NCI-H524 treated with DMSO at 0.1 percent for 48 hours (cell line): ENCODE results near the gene ARHGAP22.

Experiments used
- DNase-seq: peaks from one replicate; lab custom pipeline; 2025; lab: John Stamatoyannopoulos, UW

The ARHGAP22 gene

DNA sequence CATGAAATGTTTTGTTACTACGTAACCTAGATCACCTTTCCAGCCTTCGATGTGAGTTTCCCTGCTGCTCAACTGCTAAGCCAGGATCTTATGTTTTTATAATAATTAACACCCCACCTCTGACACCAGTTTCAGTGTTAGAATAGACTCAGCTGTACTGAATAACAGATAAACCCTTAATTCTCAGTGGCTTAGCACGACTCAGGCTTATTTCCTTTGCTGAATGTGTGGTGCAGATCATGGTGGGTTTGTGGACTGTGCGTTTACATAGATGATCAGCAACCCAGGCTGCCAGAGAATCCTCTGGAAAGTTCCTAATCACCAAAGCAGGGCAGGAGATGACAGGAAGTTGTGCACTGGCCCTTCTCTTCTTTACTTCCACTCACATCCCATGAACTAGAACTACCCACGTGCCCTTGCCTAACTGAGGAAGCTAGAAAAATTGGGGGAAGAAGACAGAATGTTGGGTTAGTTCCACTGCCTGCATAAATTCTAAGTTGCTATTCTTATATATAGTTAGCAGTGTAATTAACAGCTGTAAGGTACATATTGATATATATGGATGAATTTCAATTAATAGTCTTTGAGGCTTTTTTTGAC, 186.6 kb downstream of the ARHGAP22 start:
- no peak for DNase-seq

DNA sequence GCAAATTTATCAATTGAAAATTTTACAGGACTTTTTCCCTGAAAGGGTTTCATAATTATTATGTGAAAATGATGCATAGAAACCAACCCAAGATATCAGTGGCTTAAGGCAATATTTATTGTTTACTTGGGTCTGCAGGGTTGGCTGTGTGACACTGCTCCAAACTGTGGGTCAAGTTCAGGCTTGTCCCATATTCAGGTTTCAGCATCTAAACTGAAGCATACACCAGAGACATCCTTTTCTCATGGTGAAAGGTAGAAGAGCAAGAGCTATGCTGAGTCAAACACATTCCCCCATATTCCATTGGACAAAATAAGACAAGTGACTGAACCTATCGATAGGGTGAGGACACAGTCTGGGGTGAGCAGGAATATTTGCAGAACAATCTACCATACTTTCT, 187.5 kb downstream of the ARHGAP22 start:
- DNase-seq, result no peak

DNA sequence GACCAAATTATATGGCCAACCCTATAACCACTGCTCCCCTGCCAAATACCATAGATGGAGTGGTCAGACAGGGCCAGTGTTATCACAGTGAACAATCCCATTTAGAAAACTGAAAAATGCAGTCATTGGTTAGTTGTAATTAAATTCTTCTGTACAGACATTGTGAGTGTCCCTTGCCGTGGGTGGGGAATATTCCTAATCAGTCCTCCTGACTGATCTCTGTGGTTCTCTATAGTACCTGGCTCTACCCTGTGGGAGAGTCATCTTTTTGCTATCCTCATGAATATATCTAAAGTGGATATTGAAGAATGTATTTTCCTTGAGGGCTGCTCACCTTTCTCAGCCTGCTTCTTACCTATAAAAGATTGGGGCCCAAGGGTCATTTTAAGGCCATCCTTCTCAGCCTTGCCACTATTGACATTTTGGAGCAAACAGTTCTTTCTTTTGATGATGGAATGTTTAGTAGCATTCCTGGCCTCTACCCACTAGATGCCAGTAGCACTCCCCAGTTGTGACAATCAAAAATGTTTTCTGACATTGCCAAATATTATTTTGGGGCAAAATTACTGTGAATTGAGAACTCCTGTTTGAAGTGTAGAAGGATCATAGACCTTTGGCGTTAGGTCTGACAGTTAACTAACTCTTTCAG, 188.2 kb downstream of the ARHGAP22 start:
- DNase-seq, result no peak

- no peak for DNase-seq
These were observed 190.1 kb downstream of the ARHGAP22 start for GRCh38 chr10:48414778-48415177.

DNA sequence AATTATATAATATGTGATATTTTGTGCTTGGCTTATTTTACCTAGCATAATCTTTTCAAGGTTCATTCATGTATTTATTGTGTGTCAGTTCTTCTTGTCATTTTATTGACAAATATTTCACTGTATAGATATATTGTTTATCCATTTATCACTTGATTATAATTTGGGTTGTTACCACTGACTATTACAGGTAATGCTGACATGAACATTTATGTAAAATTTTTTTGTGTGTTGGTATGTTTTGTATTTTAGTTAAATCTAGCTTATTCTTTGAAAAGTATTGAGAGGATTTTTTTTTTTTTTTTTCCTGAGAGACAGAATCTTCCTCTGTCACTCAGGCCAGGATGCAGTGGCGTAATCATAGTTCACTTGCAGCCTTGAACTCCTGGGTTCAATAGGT, 190.7 kb downstream of the ARHGAP22 start:
- DNase-seq, result no peak

DNA sequence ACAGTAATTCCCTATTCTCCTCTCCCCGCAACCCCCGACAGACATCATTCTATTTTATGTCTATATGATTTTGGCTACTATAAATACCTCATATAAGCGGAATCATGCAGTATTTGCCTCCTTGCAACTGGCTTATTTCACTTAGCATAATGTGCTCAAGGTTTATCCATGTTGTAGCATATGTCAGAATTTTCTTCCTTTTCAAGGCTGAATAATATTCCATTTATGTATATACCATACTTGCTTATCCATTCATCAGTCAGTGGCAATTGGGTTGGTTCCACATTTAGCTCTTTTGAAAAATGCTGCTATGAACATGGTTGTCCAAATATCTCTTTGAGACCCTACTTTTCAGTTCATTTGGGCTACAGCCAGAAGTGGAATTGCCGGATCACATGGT, 191.9 kb downstream of the ARHGAP22 start:
- no peak for DNase-seq

DNA sequence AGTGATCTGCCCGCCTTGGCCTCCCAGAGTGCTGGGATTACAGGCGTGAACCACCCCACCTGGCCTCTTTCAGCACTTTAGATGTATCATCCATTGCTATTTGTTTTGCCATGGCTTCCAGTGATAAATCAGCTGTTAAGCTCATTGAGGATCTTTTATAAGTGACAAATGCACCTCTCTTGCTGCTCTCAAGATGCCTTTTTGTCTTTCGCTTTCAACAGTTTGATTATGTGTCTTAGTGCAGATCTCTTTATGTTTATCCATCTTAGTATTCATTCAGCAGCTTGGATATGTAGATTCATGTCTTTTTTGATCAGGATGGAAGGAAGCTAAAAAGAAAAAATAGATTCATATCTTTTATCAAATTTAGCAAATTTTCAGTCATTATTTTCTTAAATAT, 192.8 kb downstream of the ARHGAP22 start:
- no peak for DNase-seq

- DNase-seq, result no peak
These were observed 193.4 kb downstream of the ARHGAP22 start for GRCh38 chr10:48411510-48411909.

DNA sequence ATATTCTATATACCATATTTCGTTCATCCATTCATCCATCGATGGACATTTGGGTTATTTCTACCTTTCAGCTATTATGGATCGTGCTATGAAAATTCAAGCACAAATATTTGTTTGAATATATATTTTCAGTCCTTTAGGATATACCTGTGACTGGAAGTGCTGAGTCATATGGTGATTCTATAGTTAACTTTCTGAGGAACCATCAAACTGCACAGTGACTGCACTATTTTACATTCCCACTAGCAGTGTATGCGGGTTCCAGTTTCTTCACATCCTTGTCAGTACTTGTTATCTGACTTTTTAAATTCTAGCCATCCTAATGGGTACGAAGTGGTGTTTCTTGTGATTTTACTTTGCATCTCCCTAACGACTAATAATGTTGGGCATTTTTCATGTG, 194.4 kb downstream of the ARHGAP22 start:
- no peak for DNase-seq

- no peak for DNase-seq
These were observed 198.2 kb downstream of the ARHGAP22 start for GRCh38 chr10:48406658-48407057.

DNA sequence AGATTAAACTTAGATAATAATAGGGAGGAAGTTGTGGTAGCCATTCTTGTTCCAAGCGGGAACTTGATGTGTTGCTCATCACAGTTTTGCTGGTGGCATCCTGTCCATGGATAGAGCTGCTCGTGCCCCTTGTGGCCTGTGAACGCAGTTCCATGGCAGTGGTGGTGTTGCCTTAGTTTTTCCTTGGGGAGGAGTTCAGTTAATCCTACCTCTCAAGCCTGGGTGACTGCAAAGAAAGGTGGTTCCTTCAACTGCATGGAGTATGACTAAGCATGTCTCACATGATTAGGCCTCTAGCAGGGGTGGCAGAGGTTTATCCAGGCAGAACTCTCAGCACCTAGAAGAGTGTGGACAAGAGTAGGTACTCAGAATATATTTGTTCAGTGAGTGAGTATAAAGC, 198.7 kb downstream of the ARHGAP22 start:
- DNase-seq, result no peak

DNA sequence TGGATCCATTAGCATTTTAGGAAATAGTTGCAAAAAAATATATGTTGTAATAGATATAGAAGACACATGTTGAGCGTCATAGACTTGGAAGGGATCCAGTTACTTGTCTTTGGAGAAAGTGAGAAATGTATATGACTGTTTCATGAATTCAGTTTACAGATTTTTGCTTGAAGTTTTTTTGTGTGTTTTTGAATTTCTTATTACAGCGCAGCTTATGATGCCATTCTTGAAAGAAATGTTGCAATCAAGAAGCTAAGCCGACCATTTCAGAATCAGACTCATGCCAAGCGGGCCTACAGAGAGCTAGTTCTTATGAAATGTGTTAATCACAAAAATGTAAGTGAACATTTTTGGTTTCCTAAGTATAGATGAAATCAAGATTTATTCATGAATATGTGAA, 200.2 kb downstream of the ARHGAP22 start:
- DNase-seq, result no peak

- DNase-seq, result no peak
These were observed 204.0 kb downstream of the ARHGAP22 start for GRCh38 chr10:48400850-48401220.

GRCh38 chr10:48400129-48400849, 204.6 kb downstream of the ARHGAP22 start:
- no peak for DNase-seq

- DNase-seq, result no peak
These were observed 205.3 kb downstream of the ARHGAP22 start for GRCh38 chr10:48399551-48399950.

- DNase-seq, result peak; percentile 1
These were observed 205.8 kb downstream of the ARHGAP22 start for GRCh38 chr10:48399056-48399541.

GRCh38 chr10:48398261-48398660, 206.6 kb downstream of the ARHGAP22 start:
- no peak for DNase-seq
